NOMO-1 (cell line): ENCODE results near the gene SNRPB.
A peak's percentile ranks its signal among the peaks of the same experiment; 100 is the strongest.

ENCODE experiments used
- DNase-seq, 2 experiments: peaks; one replicate each; lab custom pipeline; 2025; ENCODE audit not compliant: unreplicated experiment in 2 of 2; lab: John Stamatoyannopoulos, UW

SNRPB gene

GRCh38 chr20:2475850-2476741 is 5.5 kb upstream of the SNRPB start:
- DNase-seq: no peak

- no peak for DNase-seq
Measured at GRCh38 chr20:2473516-2473915, 2.9 kb upstream of the SNRPB start.

GRCh38 chr20:2469991-2470422 is 582 bp downstream of the SNRPB start:
- peak; percentile 64 to 74 for DNase-seq

GRCh38 chr20:2468581-2469407 is 1.8 kb downstream of the SNRPB start:
- no peak for DNase-seq

- no peak for DNase-seq
Measured at GRCh38 chr20:2467412-2467811, 3.2 kb downstream of the SNRPB start.

- DNase-seq: no peak
Measured at GRCh38 chr20:2465100-2465499, 5.5 kb downstream of the SNRPB start.

- DNase-seq: no peak
Measured at GRCh38 chr20:2463616-2464365, 6.8 kb downstream of the SNRPB start.

GRCh38 chr20:2462484-2462883 is 8.1 kb downstream of the SNRPB start:
- DNase-seq: no peak

- no peak for DNase-seq
Measured at GRCh38 chr20:2460752-2461424, 9.7 kb downstream of the SNRPB start.

- DNase-seq: no peak
Measured at GRCh38 chr20:2459981-2460751, 10.4 kb downstream of the SNRPB start.

- no peak for DNase-seq
Measured at GRCh38 chr20:2458919-2459499, 11.6 kb downstream of the SNRPB start.

GRCh38 chr20:2455771-2456497 is 14.7 kb downstream of the SNRPB start:
- DNase-seq: no peak

- no peak for DNase-seq
Measured at GRCh38 chr20:2453792-2454191, 16.8 kb downstream of the SNRPB start.

- peak; percentile 14 to 16 for DNase-seq
Measured at GRCh38 chr20:2451939-2452732, 18.5 kb downstream of the SNRPB start.

GRCh38 chr20:2451422-2451821 is 19.2 kb downstream of the SNRPB start:
- no peak for DNase-seq

GRCh38 chr20:2449386-2449785 is 21.2 kb downstream of the SNRPB start:
- DNase-seq: no peak

- DNase-seq: peak; percentile 14 to 34
Measured at GRCh38 chr20:2446845-2447244, 23.7 kb downstream of the SNRPB start.

- no peak for DNase-seq
Measured at GRCh38 chr20:2431185-2431584, 39.4 kb downstream of the SNRPB start.
